Endometrial microvascular endothelial cells (primary cell): Measurements from ENCODE around the gene KRT37. TPM values are rescaled to one million over a fixed set of nuclear protein-coding genes. Genes with fewer than 3 reads are reported as not detected.
"Not testable (repeated sequence)": the region's sequence is repeated elsewhere in the genome, so short reads cannot be mapped to it uniquely, and the experiment has no call there.

Experiments
- in situ Hi-C: cut with HindIII; loops from 2 replicates; pipeline ENCODE4 v1.10.0; 2017; ENCODE audit warnings: low sequenced_read_pairs, low pct_unique_long_range_greater_than_20kb; ENCODE audit errors: inconsistent ontology term
- total RNA-seq: library from RNA; depleted of rRNA; stranded (reverse); fragments of >200 nt; gene quantifications from one replicate; pipeline ENCODE4 v1.2.3, GENCODE V29; 2015; ENCODE audit errors: inconsistent ontology term

Gene KRT37
- total RNA-seq, 1 donor from 2014 or later: not detected

GRCh38 chr17:41439375-41439774 lies 15.0 kb upstream of the KRT37 start:
- in situ Hi-C loops: no loop called here

GRCh38 chr17:41437769-41438168 lies 13.4 kb upstream of the KRT37 start:
- in situ Hi-C loops: no loop called here

GRCh38 chr17:41437254-41437653 lies 12.9 kb upstream of the KRT37 start:
- in situ Hi-C loops: no loop called here

- in situ Hi-C loops: no loop called here
Observed at GRCh38 chr17:41434415-41434814, 10.0 kb upstream of the KRT37 start.

- in situ Hi-C loops: no loop called here
Observed at GRCh38 chr17:41434005-41434404, 9.6 kb upstream of the KRT37 start.

- in situ Hi-C loops: no loop called here
Observed at GRCh38 chr17:41433586-41433985, 9.2 kb upstream of the KRT37 start.

GRCh38 chr17:41430376-41430775 lies 6.0 kb upstream of the KRT37 start:
- in situ Hi-C loops: not testable (repeated sequence)

GRCh38 chr17:41429667-41430066 lies 5.3 kb upstream of the KRT37 start:
- in situ Hi-C loops: no loop called here

- in situ Hi-C loops: no loop called here
Observed at GRCh38 chr17:41428591-41429291, 4.4 kb upstream of the KRT37 start.

- in situ Hi-C loops: not testable (repeated sequence)
Observed at GRCh38 chr17:41422586-41422985, 1.8 kb downstream of the KRT37 start.

- in situ Hi-C loops: no loop called here
Observed at GRCh38 chr17:41421617-41422016, 2.8 kb downstream of the KRT37 start.

GRCh38 chr17:41421116-41421515 lies 3.3 kb downstream of the KRT37 start:
- in situ Hi-C loops: no loop called here

- in situ Hi-C loops: no loop called here
Observed at GRCh38 chr17:41420134-41420533, 4.3 kb downstream of the KRT37 start.

GRCh38 chr17:41419716-41420115 lies 4.7 kb downstream of the KRT37 start:
- in situ Hi-C loops: no loop called here

- in situ Hi-C loops: no loop called here
Observed at GRCh38 chr17:41418116-41418860, 6.1 kb downstream of the KRT37 start.

- in situ Hi-C loops: no loop called here
Observed at GRCh38 chr17:41417576-41418015, 6.8 kb downstream of the KRT37 start.

GRCh38 chr17:41417127-41417526 lies 7.3 kb downstream of the KRT37 start:
- in situ Hi-C loops: no loop called here

GRCh38 chr17:41416479-41416878 lies 7.9 kb downstream of the KRT37 start:
- in situ Hi-C loops: no loop called here

- in situ Hi-C loops: no loop called here
Observed at GRCh38 chr17:41415833-41416335, 8.5 kb downstream of the KRT37 start.

GRCh38 chr17:41415411-41415810 lies 9.0 kb downstream of the KRT37 start:
- in situ Hi-C loops: no loop called here
